Measurements from ENCODE around the gene DOCK3. TPM values are rescaled to one million over a fixed set of nuclear protein-coding genes. Genes with fewer than 3 reads are reported as not detected.
"Not testable (repeated sequence)": the region's sequence is repeated elsewhere in the genome, so short reads cannot be mapped to it uniquely, and the experiment has no call there.

Gene DOCK3
- total RNA-seq, 5 donors from 2014 or later (not counting 1 experiment from before 2014, with no cell fraction given), result 2.0 to 3.2 (median 2.6) TPM

DNA sequence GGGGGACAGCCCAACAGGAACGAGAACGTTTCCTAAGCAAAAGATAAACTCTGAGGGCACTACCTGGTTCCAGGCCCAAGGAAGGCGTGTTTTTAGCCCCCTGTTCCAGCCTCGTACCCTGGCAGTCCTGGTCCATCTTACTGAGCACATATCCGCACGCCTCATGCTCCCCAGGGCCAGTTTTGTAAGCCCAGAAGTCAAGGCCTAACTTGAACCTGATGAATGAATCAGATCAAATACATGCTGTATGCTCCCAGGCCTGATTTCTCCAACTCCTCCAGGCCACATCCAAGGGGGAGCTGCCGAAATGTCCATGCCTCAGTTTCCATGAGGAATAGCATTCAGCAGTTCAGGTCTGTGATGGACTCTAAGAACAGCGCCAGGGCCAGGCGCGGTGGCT lies 14.3 kb upstream of the DOCK3 start:
- peak in 1 of 35 experiments; percentile 5 for DNase-seq
- no peak for ATAC-seq (replicated peaks in 1 of 4)
- no peak overlapping the region for H3K27ac ChIP-seq (ENCODE audit: low read length)
- POLR2A ChIA-PET, result interaction anchor here in 1 of 2 donors (0.6 kb wide), 1 partner anchor 363 kb away, joined by 3 read pairs; no protein-coding TSS in a partner anchor
- no peaks in the 10 kb centered on the region for H3K36me3 ChIP-seq (ENCODE audit: control insufficient read depth in 2 of 2, extremely low read depth in 1 of 2, insufficient read depth in 1 of 2, low read length in 1 of 2)
- CTCF ChIA-PET, result no interaction called here
- WGBS (ENCODE audit: insufficient coverage), result 90% methylated on average over 6 of the region's 10 CpGs
- peaks cover 0 to 2% of the 10 kb centered on the region in 2 experiments for H3K27me3 ChIP-seq (replicated peaks in 1 of 2; ENCODE audit: control insufficient read depth in 2 of 2, extremely low read depth in 1 of 2, insufficient read depth in 2 of 2, low read length in 1 of 2)
- peaks cover 0 to 3% of the 10 kb centered on the region in 2 donors for H3K27me3 Mint-ChIP-seq
- peaks cover 3 to 8% (median 5%) of the 10 kb centered on the region in 3 donors for H3K4me1 Mint-ChIP-seq
- no peak overlapping the region for H3K4me3 ChIP-seq (ENCODE audit: control insufficient read depth in 1 of 2, extremely low read depth in 1 of 2, low read length in 1 of 2)
- no peak overlapping the region for H3K27ac Mint-ChIP-seq
- no peaks in the 10 kb centered on the region for H3K9me3 ChIP-seq
- no peaks in the 10 kb centered on the region for H3K9me3 Mint-ChIP-seq
- no peak overlapping the region for H3K4me3 Mint-ChIP-seq
- H3K36me3 Mint-ChIP-seq, result no peaks in the 10 kb centered on the region
- no peaks in the 10 kb centered on the region for H3K4me1 ChIP-seq (ENCODE audit: control insufficient read depth in 1 of 2, extremely low read depth in 1 of 2, insufficient read depth in 2 of 2, low read length in 2 of 2)

DNA sequence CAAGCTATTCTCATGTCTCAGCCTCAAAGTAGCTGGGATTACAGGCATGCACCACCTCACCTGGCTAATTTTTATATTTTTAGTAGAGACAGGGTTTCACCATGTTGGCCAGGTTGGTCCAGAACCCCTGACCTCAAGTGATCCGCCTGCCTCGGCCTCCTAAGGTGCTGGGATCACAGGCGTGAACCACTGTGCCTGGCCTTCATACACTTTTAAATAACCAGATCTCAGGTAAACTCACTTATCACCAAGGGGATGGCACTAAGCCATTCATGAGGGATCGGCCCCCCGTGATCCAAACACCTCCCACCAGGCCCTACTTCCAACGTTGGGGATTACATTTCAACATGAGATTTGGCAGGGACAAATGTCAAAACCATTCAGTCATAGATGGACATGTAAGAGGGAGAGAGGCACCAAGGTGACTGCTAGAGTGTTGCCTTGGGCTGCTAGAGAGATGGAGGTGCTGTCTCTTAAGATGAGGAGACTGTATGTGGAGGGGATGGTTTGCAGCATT lies 13.3 kb upstream of the DOCK3 start:
- DNase-seq (no peak), ATAC-seq (replicated peaks in 1 of 4) (no peak)
- Mint-ChIP-seq H3K27ac (no peak overlapping the region), H3K4me1 (peaks cover 6 to 12% (median 8%) of the 10 kb centered on the region in 3 donors), H3K27me3 (peaks cover 0 to 3% of the 10 kb centered on the region in 2 donors), H3K9me3 (no peaks in the 10 kb centered on the region), H3K36me3 (no peaks in the 10 kb centered on the region), H3K4me3 (no peak overlapping the region)
- 100% methylated on average over 1 of the region's 6 CpGs for WGBS (ENCODE audit: insufficient coverage)
- H3K4me3 ChIP-seq (ENCODE audit: control insufficient read depth in 1 of 2, extremely low read depth in 1 of 2, low read length in 1 of 2), result no peak overlapping the region
- H3K36me3 ChIP-seq (ENCODE audit: control insufficient read depth in 2 of 2, extremely low read depth in 1 of 2, insufficient read depth in 1 of 2, low read length in 1 of 2), result no peaks in the 10 kb centered on the region
- no peaks in the 10 kb centered on the region for H3K9me3 ChIP-seq
- H3K27ac ChIP-seq (ENCODE audit: low read length), result no peak overlapping the region
- POLR2A ChIA-PET, result interaction anchor here in 1 of 2 donors (0.7 kb wide), 1 partner anchor 15 kb away, joined by 3 read pairs; no protein-coding TSS in a partner anchor
- H3K27me3 ChIP-seq (replicated peaks in 1 of 2; ENCODE audit: control insufficient read depth in 2 of 2, extremely low read depth in 1 of 2, insufficient read depth in 2 of 2, low read length in 1 of 2), result peaks cover 0 to 2% of the 10 kb centered on the region in 2 experiments
- H3K4me1 ChIP-seq (ENCODE audit: control insufficient read depth in 1 of 2, extremely low read depth in 1 of 2, insufficient read depth in 2 of 2, low read length in 2 of 2), result no peaks in the 10 kb centered on the region
- CTCF ChIA-PET, result no interaction called here

DNA sequence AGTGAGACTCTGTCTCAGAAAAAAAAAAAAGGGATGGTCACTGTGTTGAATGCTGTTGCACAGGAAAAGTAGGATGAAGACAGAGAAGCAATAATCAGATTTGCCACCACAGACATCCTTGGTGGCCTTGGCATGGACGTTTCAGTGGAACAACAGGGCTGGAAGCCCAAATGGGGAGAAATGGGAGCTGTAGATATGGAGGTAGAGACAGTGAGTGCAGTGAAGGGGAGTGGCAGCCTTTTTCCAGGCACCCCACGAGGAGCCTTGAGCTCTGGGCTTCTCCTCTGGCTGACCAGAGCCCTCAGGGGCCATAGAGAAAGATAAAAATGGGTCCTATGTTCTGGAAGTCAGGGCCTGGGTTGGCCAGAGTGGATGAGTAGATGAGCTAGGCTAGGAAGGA lies 12.3 kb upstream of the DOCK3 start:
- H3K27ac Mint-ChIP-seq, result no peak overlapping the region
- H3K27me3 Mint-ChIP-seq, result peaks cover 0 to 3% of the 10 kb centered on the region in 2 donors
- Histone ChIP-seq H3K27me3 (replicated peaks in 1 of 2; ENCODE audit: control insufficient read depth in 2 of 2, extremely low read depth in 1 of 2, insufficient read depth in 2 of 2, low read length in 1 of 2) (peaks cover 2% of the 10 kb centered on the region in 2 experiments), H3K4me1 (ENCODE audit: control insufficient read depth in 1 of 2, extremely low read depth in 1 of 2, insufficient read depth in 2 of 2, low read length in 2 of 2) (no peaks in the 10 kb centered on the region), H3K27ac (ENCODE audit: low read length) (no peak overlapping the region), H3K4me3 (ENCODE audit: control insufficient read depth in 1 of 2, extremely low read depth in 1 of 2, low read length in 1 of 2) (no peak overlapping the region), H3K9me3 (no peaks in the 10 kb centered on the region), H3K36me3 (ENCODE audit: control insufficient read depth in 2 of 2, extremely low read depth in 1 of 2, insufficient read depth in 1 of 2, low read length in 1 of 2) (no peaks in the 10 kb centered on the region)
- H3K9me3 Mint-ChIP-seq, result no peaks in the 10 kb centered on the region
- H3K4me3 Mint-ChIP-seq, result no peak overlapping the region
- no peak for DNase-seq
- ChIA-PET POLR2A (no interaction called here), CTCF (interaction anchor here in 1 of 2 donors (0.7 kb wide), 1 partner anchor 42 kb away, joined by 4 read pairs; no protein-coding TSS in a partner anchor)
- ATAC-seq (replicated peaks in 1 of 4), result no peak
- peaks cover 6 to 12% (median 8%) of the 10 kb centered on the region in 3 donors for H3K4me1 Mint-ChIP-seq
- WGBS (ENCODE audit: insufficient coverage), result 47% methylated on average over 1 of the region's 2 CpGs
- H3K36me3 Mint-ChIP-seq, result no peaks in the 10 kb centered on the region

DNA sequence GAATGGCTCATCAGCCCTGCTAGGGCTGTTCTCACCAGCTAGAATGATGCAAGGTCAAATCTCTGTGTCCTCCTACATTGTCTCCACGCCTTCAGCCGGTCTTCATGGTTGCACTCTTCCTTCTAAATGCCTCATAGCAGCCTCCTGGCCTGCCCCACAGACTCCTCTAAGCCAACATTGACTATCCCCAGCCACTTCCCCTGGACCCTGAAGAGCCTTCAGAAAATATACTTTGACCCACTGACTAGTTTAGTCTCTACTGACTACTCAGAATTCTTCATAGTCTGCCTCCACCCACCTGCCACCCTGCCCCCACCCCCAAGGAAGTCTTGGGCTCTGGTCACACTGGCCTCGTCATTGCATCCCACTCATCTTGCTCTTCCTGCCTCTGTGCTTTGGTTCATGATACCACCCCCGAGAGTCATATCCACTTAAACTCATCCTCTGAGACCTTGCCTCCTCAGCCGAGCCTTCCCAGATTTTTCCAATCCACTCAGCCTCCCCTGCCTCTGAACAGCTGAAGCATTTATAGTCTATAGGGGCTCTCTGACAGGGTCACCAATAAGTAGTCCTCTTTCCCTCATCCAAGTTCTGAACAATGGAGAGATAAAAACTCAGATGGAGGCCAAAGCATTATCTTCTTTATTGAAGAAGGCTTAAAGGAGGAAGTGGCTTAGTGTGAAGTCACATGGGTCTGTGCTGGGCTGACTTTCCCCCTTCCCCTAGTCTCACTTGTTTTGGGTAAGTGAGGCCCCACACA lies 9.5 kb upstream of the DOCK3 start:
- H3K27me3 ChIP-seq (replicated peaks in 1 of 2; ENCODE audit: control insufficient read depth in 2 of 2, extremely low read depth in 1 of 2, insufficient read depth in 2 of 2, low read length in 1 of 2), result peaks cover 2 to 7% of the 10 kb centered on the region in 2 experiments
- ATAC-seq (replicated peaks in 1 of 4) (peak in 1 of 4 experiments; percentile 29), DNase-seq (peak in 1 of 35 experiments; percentile 0)
- no peak overlapping the region for H3K27ac ChIP-seq (ENCODE audit: low read length)
- ChIA-PET POLR2A (interaction anchor here (0.6 kb wide), 2 partner anchors 51 to 1068 kb away, joined by 5 read pairs; no protein-coding TSS in a partner anchor), CTCF (no interaction called here)
- no peaks in the 10 kb centered on the region for H3K9me3 Mint-ChIP-seq
- H3K4me1 Mint-ChIP-seq, result peaks cover 6 to 12% (median 8%) of the 10 kb centered on the region in 3 donors
- no peak overlapping the region for H3K4me3 ChIP-seq (ENCODE audit: control insufficient read depth in 1 of 2, extremely low read depth in 1 of 2, low read length in 1 of 2)
- H3K27ac Mint-ChIP-seq, result no peak overlapping the region
- H3K36me3 Mint-ChIP-seq, result no peaks in the 10 kb centered on the region
- no peaks in the 10 kb centered on the region for H3K4me1 ChIP-seq (ENCODE audit: control insufficient read depth in 1 of 2, extremely low read depth in 1 of 2, insufficient read depth in 2 of 2, low read length in 2 of 2)
- H3K27me3 Mint-ChIP-seq, result peaks cover 0 to 3% of the 10 kb centered on the region in 2 donors
- 74% methylated on average over 4 of the region's 5 CpGs for WGBS (ENCODE audit: insufficient coverage)
- no peak overlapping the region for H3K4me3 Mint-ChIP-seq
- H3K36me3 ChIP-seq (ENCODE audit: control insufficient read depth in 2 of 2, extremely low read depth in 1 of 2, insufficient read depth in 1 of 2, low read length in 1 of 2), result no peaks in the 10 kb centered on the region
- H3K9me3 ChIP-seq, result no peaks in the 10 kb centered on the region

DNA sequence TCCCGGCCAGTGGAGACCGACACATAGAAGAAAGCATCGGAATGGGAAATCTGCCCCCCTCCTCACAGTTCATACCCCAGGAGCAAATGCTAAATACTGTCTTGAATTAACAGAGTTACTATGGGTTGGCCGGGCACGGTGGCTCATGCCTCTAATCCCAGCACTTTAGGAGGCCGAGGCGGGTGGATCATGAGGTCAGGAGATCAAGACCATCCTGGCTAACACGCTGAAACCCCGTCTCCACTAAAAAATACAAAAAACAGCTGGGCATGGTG lies 8.9 kb upstream of the DOCK3 start:
- H3K4me3 Mint-ChIP-seq; CTCF ChIA-PET; H3K4me1 ChIP-seq (ENCODE audit: control insufficient read depth in 1 of 2, extremely low read depth in 1 of 2, insufficient read depth in 2 of 2, low read length in 2 of 2); H3K4me3 ChIP-seq (ENCODE audit: control insufficient read depth in 1 of 2, extremely low read depth in 1 of 2, low read length in 1 of 2); H3K27ac ChIP-seq (ENCODE audit: low read length); DNase-seq; H3K36me3 ChIP-seq (ENCODE audit: control insufficient read depth in 2 of 2, extremely low read depth in 1 of 2, insufficient read depth in 1 of 2, low read length in 1 of 2); H3K9me3 Mint-ChIP-seq; H3K27me3 ChIP-seq (replicated peaks in 1 of 2; ENCODE audit: control insufficient read depth in 2 of 2, extremely low read depth in 1 of 2, insufficient read depth in 2 of 2, low read length in 1 of 2); ATAC-seq (replicated peaks in 1 of 4); H3K27ac Mint-ChIP-seq; H3K9me3 ChIP-seq; H3K36me3 Mint-ChIP-seq; H3K27me3 Mint-ChIP-seq: not testable (repeated sequence)
- WGBS (ENCODE audit: insufficient coverage), result 65% methylated on average over 4 of the region's 9 CpGs
- POLR2A ChIA-PET, result interaction anchor here (0.6 kb wide), 2 partner anchors 52 to 1068 kb away, joined by 5 read pairs; no protein-coding TSS in a partner anchor
- peaks cover 6 to 12% (median 8%) of the 10 kb centered on the region in 3 donors for H3K4me1 Mint-ChIP-seq

DNA sequence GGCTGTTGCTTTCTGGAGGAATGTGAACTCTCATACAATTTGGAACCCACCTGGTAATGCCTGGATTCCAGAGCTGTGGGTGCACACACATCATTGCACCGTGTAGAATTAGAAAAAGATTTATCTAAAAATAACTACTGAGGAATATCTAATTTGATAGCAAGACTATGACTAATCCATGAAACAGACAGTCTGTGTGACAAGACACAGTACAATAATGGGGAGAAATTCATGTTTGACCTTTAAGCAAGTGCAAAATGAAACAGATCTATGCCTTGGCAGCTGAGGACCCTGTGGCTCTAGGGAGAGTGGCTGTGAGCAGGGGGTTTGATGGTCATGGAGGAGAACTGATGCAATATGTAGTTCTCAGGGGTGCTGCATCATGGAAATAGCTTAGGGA lies 7.9 kb upstream of the DOCK3 start:
- POLR2A ChIA-PET, result no interaction called here
- Mint-ChIP-seq H3K27me3 (peaks cover 0 to under 1% of the 10 kb centered on the region in 2 donors), H3K4me1 (peaks cover 6 to 12% (median 8%) of the 10 kb centered on the region in 3 donors), H3K36me3 (no peaks in the 10 kb centered on the region), H3K9me3 (no peaks in the 10 kb centered on the region), H3K4me3 (no peak overlapping the region), H3K27ac (no peak overlapping the region)
- ATAC-seq (replicated peaks in 1 of 4) (no peak), DNase-seq (no peak)
- Histone ChIP-seq H3K36me3 (ENCODE audit: control insufficient read depth in 2 of 2, extremely low read depth in 1 of 2, insufficient read depth in 1 of 2, low read length in 1 of 2) (no peaks in the 10 kb centered on the region), H3K4me3 (ENCODE audit: control insufficient read depth in 1 of 2, extremely low read depth in 1 of 2, low read length in 1 of 2) (no peak overlapping the region), H3K9me3 (no peaks in the 10 kb centered on the region), H3K27me3 (replicated peaks in 1 of 2; ENCODE audit: control insufficient read depth in 2 of 2, extremely low read depth in 1 of 2, insufficient read depth in 2 of 2, low read length in 1 of 2) (peaks cover 2 to 7% of the 10 kb centered on the region in 2 experiments), H3K4me1 (ENCODE audit: control insufficient read depth in 1 of 2, extremely low read depth in 1 of 2, insufficient read depth in 2 of 2, low read length in 2 of 2) (no peaks in the 10 kb centered on the region), H3K27ac (ENCODE audit: low read length) (no peak overlapping the region)
- CTCF ChIA-PET, result interaction anchor here in 1 of 2 donors (0.6 to 1.3 kb wide), 2 partner anchors 9 to 52 kb away, joined by 3 to 4 read pairs; no protein-coding TSS in a partner anchor
- WGBS (ENCODE audit: insufficient coverage), result no CpG with 5 or more reads among the region's 1 CpG
